HepG2 (cell line): ENCODE results near the gene SNX9. TPM values are rescaled to one million over a fixed set of nuclear protein-coding genes. Genes with fewer than 3 reads are reported as not detected.

Source experiments
- CREB1 ChIP-seq, 2 experiments: fragments of 450-650 bp in 1 of 2; IDR thresholded peaks; 2 replicates each; pipeline ENCODE4 v1.6.1; 2016 to 2017; ENCODE audit warnings: control low read depth in 1 of 2, mild to moderate bottlenecking in 1 of 2, missing compliant biosample characterization in 1 of 2, missing genetic modification characterization in 1 of 2
- ETV5 ChIP-seq: IDR thresholded peaks from 2 replicates; pipeline ENCODE4 v1.6.1; 2018; ENCODE audit warnings: missing biosample characterization, missing genetic modification reagents, inconsistent platforms, borderline replicate concordance
- HNRNPLL ChIP-seq: fragments of 200-400 bp; formaldehyde crosslinking; IDR thresholded peaks from 2 replicates; pipeline ENCODE4 v1.6.1; 2017; ENCODE audit warnings: mild to moderate bottlenecking, low read depth, low read length; ENCODE audit not compliant: poor library complexity, severe bottlenecking
- SIN3B ChIP-seq: fragments of 150-350 bp; IDR thresholded peaks from 2 replicates; pipeline ENCODE4 v1.6.1; 2014; ENCODE audit warnings: low read length
- SNRNP70 ChIP-seq: fragments of 200-400 bp; formaldehyde crosslinking; IDR thresholded peaks from 2 replicates; pipeline ENCODE4 v1.6.1; 2017; ENCODE audit warnings: mild to moderate bottlenecking, low read depth, low read length, moderate library complexity
- ZBTB10 ChIP-seq: sonication (generic); formaldehyde crosslinking; IDR thresholded peaks from 2 replicates; pipeline ENCODE4 v1.4.0; 2020; ENCODE audit warnings: missing genetic modification reagents, borderline replicate concordance
- ZHX1 ChIP-seq: sonication (generic); formaldehyde crosslinking; IDR thresholded peaks from 2 replicates; pipeline ENCODE4 v1.8.1; 2022; ENCODE audit warnings: low read depth, mild to moderate bottlenecking, missing genetic modification reagents
- ZNF530 ChIP-seq: sonication (generic); formaldehyde crosslinking; IDR thresholded peaks from 2 replicates; pipeline ENCODE4 v1.5.0; 2020; ENCODE audit warnings: low read depth, mild to moderate bottlenecking, missing genetic modification reagents
- ZNF543 ChIP-seq: sonication (generic); formaldehyde crosslinking; IDR thresholded peaks from 2 replicates; pipeline ENCODE4 v1.4.0; 2020; ENCODE audit warnings: mild to moderate bottlenecking, missing genetic modification reagents
- ZNF790 ChIP-seq: sonication (generic); formaldehyde crosslinking; IDR thresholded peaks from 2 replicates; pipeline ENCODE4 v1.8.0; 2022; ENCODE audit warnings: missing genetic modification reagents, mild to moderate bottlenecking, borderline replicate concordance
- polyA plus RNA-seq, 8 experiments: library from polyadenylated mRNA; depleted of rRNA in 3 of 8; stranded (reverse) in 7 of 8; unstranded in 1 of 8; fragments of >200 nt; fragmentation: Illumina TruSeq in 4 of 8; extraction: Trizol in 4 of 8; gene quantifications; 2 replicates each; pipeline versions ENCODE4 v1.2.1 to v1.2.3, GENCODE V29; 2011 to 2016; ENCODE audit warnings: low read depth in 4 of 8, missing spikeins in 1 of 8, mixed read lengths in 1 of 8; ENCODE audit not compliant: insufficient read depth in 1 of 8
- total RNA-seq, 5 experiments: library from RNA; depleted of rRNA; stranded (reverse); fragments of >200 nt; fragmentation: Illumina TruSeq; extraction: Trizol; gene quantifications; 2 replicates each; pipeline ENCODE4 v1.2.3, GENCODE V29; 2016; ENCODE audit warnings: low read depth in 1 of 5
- TF ChIP-seq, protein P1 (sequence below): sonication (generic); formaldehyde crosslinking; IDR thresholded peaks from 2 replicates; pipeline ENCODE4 v1.5.1; 2020; ENCODE audit warnings: missing genetic modification reagents, mild to moderate bottlenecking, borderline replicate concordance

Gene SNX9
- total and polyA plus RNA-seq, 2 of the 13 experiments (the other 11 are each of a cell fraction or from before 2014, with no cell fraction given): 21.9 to 36.0 TPM

DNA sequence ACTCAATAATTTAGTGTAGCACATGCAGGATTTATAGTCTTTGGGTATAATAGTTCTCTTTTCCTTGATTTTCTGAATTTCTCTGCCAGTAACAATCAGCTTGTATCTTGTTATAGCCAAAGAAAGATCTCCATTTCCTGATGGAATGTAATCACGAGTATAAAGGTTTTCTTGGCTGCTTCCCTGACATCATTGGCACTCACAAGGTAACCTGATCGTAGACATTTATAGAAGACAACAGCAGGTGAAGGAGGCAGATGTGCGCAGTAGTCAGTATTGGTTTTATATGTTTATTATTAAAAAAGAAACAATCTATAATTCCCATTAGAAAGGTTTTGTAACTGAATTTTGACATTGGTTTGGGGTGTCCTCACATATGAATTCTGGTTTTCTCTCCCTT is 114.3 kb downstream of the SNX9 start (continued):
- no peak for TF ChIP-seq ZHX1 (CRISPR knock-in tag)
- no peak for TF ChIP-seq CREB1 (IDR thresholded peaks at IDR 0.05)
- no peak for TF ChIP-seq CREB1 (CRISPR knock-in tag; IDR thresholded peaks at IDR 0.05)
- TF ChIP-seq ZNF543 (CRISPR knock-in tag): no peak
- no peak for TF ChIP-seq SNRNP70
- no peak for TF ChIP-seq ETV5 (CRISPR knock-in tag)
- no peak for TF ChIP-seq ZNF790 (CRISPR knock-in tag)
- no peak for TF ChIP-seq ZNF530
- TF ChIP-seq ZBTB10 (CRISPR knock-in tag): no peak
- no peak for TF ChIP-seq HNRNPLL
- no peak for TF ChIP-seq SIN3B
- TF ChIP-seq, protein P1, sequence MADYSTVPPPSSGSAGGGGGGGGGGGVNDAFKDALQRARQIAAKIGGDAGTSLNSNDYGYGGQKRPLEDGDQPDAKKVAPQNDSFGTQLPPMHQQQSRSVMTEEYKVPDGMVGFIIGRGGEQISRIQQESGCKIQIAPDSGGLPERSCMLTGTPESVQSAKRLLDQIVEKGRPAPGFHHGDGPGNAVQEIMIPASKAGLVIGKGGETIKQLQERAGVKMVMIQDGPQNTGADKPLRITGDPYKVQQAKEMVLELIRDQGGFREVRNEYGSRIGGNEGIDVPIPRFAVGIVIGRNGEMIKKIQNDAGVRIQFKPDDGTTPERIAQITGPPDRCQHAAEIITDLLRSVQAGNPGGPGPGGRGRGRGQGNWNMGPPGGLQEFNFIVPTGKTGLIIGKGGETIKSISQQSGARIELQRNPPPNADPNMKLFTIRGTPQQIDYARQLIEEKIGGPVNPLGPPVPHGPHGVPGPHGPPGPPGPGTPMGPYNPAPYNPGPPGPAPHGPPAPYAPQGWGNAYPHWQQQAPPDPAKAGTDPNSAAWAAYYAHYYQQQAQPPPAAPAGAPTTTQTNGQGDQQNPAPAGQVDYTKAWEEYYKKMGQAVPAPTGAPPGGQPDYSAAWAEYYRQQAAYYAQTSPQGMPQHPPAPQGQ: no peak
- TF ChIP-seq, all 625 proteins: peak for 0
